ENCODE results near the gene ARF5.

The ARF5 gene

GRCh38 chr7:127578036-127578684 lies 10.1 kb upstream of the ARF5 start:
- no peak overlapping the region for H2AFZ ChIP-seq (ENCODE audit: low read depth, low read length)
- peaks cover 15% of the 10 kb centered on the region for H4K20me1 ChIP-seq (ENCODE audit: insufficient read depth, low read length)
- TF ChIP-seq CTCF (IDR thresholded peaks at IDR 0.05; ENCODE audit: borderline replicate concordance, extremely low read depth, low read length, poor library complexity, severe bottlenecking) (peak; percentile 49), EZH2 (IDR thresholded peaks at IDR 0.05; ENCODE audit: borderline replicate concordance, low read depth, low read length, severe bottlenecking) (no peak)
- ATAC-seq (ENCODE audit: insufficient read depth, low read depth): peak; percentile 58; the same call in 2 of the 3 replicates
- no peak for DNase-seq
- no peak overlapping the region for H3K4me3 ChIP-seq (ENCODE audit: low read depth in 1 of 2, low read length in 2 of 2)
- H3K27ac ChIP-seq (ENCODE audit: low read length): no peak overlapping the region
- H3K36me3 ChIP-seq (ENCODE audit: insufficient read depth, low read length): peaks cover 22% of the 10 kb centered on the region
- H3K27me3 ChIP-seq (ENCODE audit: insufficient read depth, low read length, poor library complexity): no peaks in the 10 kb centered on the region
- no peaks in the 10 kb centered on the region for H3K9me3 ChIP-seq (ENCODE audit: insufficient read depth, low read length, severe bottlenecking)
- peaks cover 11% of the 10 kb centered on the region for H3K79me2 ChIP-seq (ENCODE audit: insufficient read depth, low read length)
- H3K9ac ChIP-seq (ENCODE audit: low read depth, low read length): no peak overlapping the region
- peaks cover 16% of the 10 kb centered on the region for H3K4me1 ChIP-seq (ENCODE audit: insufficient read depth, low read length)
- H3K4me2 ChIP-seq (ENCODE audit: insufficient read depth, low read length): no peak overlapping the region

- Histone ChIP-seq H3K9me3 (ENCODE audit: insufficient read depth, low read length, severe bottlenecking) (no peaks in the 10 kb centered on the region), H3K4me1 (ENCODE audit: insufficient read depth, low read length) (peaks cover 22% of the 10 kb centered on the region), H3K4me3 (ENCODE audit: low read depth in 1 of 2, low read length in 2 of 2) (no peak overlapping the region), H3K27me3 (ENCODE audit: insufficient read depth, low read length, poor library complexity) (no peaks in the 10 kb centered on the region), H3K79me2 (ENCODE audit: insufficient read depth, low read length) (peaks cover 17% of the 10 kb centered on the region), H3K4me2 (ENCODE audit: insufficient read depth, low read length) (no peak overlapping the region), H4K20me1 (ENCODE audit: insufficient read depth, low read length) (peaks cover 22% of the 10 kb centered on the region), H3K27ac (ENCODE audit: low read length) (no peak overlapping the region), H2AFZ (ENCODE audit: low read depth, low read length) (no peak overlapping the region), H3K36me3 (ENCODE audit: insufficient read depth, low read length) (peaks cover 28% of the 10 kb centered on the region), H3K9ac (ENCODE audit: low read depth, low read length) (no peak overlapping the region)
- no peak for TF ChIP-seq CTCF (IDR thresholded peaks at IDR 0.05; ENCODE audit: borderline replicate concordance, extremely low read depth, low read length, poor library complexity, severe bottlenecking)
- TF ChIP-seq EZH2 (IDR thresholded peaks at IDR 0.05; ENCODE audit: borderline replicate concordance, low read depth, low read length, severe bottlenecking): no peak
- ATAC-seq (ENCODE audit: insufficient read depth, low read depth): no peak
- no peak for DNase-seq
Observed at GRCh38 chr7:127578711-127579275, 9.4 kb upstream of the ARF5 start.

GRCh38 chr7:127580612-127581011 lies 7.6 kb upstream of the ARF5 start:
- H4K20me1 ChIP-seq (ENCODE audit: insufficient read depth, low read length): peaks cover 35% of the 10 kb centered on the region

More at GRCh38 chr7:127580612-127581011, 7.6 kb upstream of the ARF5 start:
- H3K79me2 ChIP-seq (ENCODE audit: insufficient read depth, low read length): peaks cover 33% of the 10 kb centered on the region
- H3K27ac ChIP-seq (ENCODE audit: low read length): no peak overlapping the region
- peaks cover 30% of the 10 kb centered on the region for H3K36me3 ChIP-seq (ENCODE audit: insufficient read depth, low read length)
- H3K27me3 ChIP-seq (ENCODE audit: insufficient read depth, low read length, poor library complexity): no peaks in the 10 kb centered on the region
- TF ChIP-seq CTCF (IDR thresholded peaks at IDR 0.05; ENCODE audit: borderline replicate concordance, extremely low read depth, low read length, poor library complexity, severe bottlenecking): no peak
- TF ChIP-seq EZH2 (IDR thresholded peaks at IDR 0.05; ENCODE audit: borderline replicate concordance, low read depth, low read length, severe bottlenecking): no peak
- no peaks in the 10 kb centered on the region for H3K9me3 ChIP-seq (ENCODE audit: insufficient read depth, low read length, severe bottlenecking)
- H3K9ac ChIP-seq (ENCODE audit: low read depth, low read length): no peak overlapping the region
- no peak overlapping the region for H2AFZ ChIP-seq (ENCODE audit: low read depth, low read length)
- ATAC-seq (ENCODE audit: insufficient read depth, low read depth): no peak
- no peak overlapping the region for H3K4me3 ChIP-seq (ENCODE audit: low read depth in 1 of 2, low read length in 2 of 2)
- no peak for DNase-seq
- peak overlapping the region; percentile 10; the same call in 1 of the 2 replicates for H3K4me2 ChIP-seq (ENCODE audit: insufficient read depth, low read length)
- H3K4me1 ChIP-seq (ENCODE audit: insufficient read depth, low read length): peaks cover 36% of the 10 kb centered on the region

Measured in DND-41 (cell line).